Measurements from ENCODE around the gene FYB1.
"Not testable (repeated sequence)": the region's sequence is repeated elsewhere in the genome, so short reads cannot be mapped to it uniquely, and the experiment has no call there.

DNA sequence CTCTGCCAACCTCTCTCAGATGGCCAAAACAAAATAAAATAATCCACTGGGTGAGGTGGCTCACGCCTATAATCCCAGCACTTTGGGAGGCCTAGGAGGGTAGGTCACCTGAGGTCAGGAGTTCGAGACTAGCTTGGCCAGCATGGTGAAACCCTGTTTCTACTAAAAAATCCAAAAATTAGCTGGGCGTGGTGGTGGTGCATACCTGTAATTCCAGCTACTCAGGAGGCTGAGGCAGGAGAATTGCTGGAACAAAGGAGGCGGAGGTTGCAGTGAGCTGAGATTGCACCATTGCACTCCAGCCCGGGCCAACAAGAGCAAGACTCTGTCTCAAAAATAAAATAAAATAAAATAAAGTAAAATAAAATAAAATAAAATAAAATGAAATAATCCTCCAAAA lies 2.3 kb upstream of the FYB1 start:
- TF ChIP-seq, protein P1, sequence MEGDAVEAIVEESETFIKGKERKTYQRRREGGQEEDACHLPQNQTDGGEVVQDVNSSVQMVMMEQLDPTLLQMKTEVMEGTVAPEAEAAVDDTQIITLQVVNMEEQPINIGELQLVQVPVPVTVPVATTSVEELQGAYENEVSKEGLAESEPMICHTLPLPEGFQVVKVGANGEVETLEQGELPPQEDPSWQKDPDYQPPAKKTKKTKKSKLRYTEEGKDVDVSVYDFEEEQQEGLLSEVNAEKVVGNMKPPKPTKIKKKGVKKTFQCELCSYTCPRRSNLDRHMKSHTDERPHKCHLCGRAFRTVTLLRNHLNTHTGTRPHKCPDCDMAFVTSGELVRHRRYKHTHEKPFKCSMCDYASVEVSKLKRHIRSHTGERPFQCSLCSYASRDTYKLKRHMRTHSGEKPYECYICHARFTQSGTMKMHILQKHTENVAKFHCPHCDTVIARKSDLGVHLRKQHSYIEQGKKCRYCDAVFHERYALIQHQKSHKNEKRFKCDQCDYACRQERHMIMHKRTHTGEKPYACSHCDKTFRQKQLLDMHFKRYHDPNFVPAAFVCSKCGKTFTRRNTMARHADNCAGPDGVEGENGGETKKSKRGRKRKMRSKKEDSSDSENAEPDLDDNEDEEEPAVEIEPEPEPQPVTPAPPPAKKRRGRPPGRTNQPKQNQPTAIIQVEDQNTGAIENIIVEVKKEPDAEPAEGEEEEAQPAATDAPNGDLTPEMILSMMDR (IDR thresholded peaks at IDR 0.05; ENCODE audit: insufficient read depth, low read length) = not testable (repeated sequence)
- TF ChIP-seq, protein P2, sequence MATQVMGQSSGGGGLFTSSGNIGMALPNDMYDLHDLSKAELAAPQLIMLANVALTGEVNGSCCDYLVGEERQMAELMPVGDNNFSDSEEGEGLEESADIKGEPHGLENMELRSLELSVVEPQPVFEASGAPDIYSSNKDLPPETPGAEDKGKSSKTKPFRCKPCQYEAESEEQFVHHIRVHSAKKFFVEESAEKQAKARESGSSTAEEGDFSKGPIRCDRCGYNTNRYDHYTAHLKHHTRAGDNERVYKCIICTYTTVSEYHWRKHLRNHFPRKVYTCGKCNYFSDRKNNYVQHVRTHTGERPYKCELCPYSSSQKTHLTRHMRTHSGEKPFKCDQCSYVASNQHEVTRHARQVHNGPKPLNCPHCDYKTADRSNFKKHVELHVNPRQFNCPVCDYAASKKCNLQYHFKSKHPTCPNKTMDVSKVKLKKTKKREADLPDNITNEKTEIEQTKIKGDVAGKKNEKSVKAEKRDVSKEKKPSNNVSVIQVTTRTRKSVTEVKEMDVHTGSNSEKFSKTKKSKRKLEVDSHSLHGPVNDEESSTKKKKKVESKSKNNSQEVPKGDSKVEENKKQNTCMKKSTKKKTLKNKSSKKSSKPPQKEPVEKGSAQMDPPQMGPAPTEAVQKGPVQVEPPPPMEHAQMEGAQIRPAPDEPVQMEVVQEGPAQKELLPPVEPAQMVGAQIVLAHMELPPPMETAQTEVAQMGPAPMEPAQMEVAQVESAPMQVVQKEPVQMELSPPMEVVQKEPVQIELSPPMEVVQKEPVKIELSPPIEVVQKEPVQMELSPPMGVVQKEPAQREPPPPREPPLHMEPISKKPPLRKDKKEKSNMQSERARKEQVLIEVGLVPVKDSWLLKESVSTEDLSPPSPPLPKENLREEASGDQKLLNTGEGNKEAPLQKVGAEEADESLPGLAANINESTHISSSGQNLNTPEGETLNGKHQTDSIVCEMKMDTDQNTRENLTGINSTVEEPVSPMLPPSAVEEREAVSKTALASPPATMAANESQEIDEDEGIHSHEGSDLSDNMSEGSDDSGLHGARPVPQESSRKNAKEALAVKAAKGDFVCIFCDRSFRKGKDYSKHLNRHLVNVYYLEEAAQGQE (IDR thresholded peaks at IDR 0.05; ENCODE audit: insufficient replicate concordance, low read depth) = not testable (repeated sequence)

All from HL-60 (cell line).